ENCODE results near the gene HJURP. TPM values are rescaled to one million over a fixed set of nuclear protein-coding genes. Genes with fewer than 3 reads are reported as not detected.

Gene HJURP
- total and polyA plus RNA-seq, 9 of the 15 experiments (the other 6 are each of a cell fraction or from before 2014, with no cell fraction given) = 13.8 to 102 (median 28.3) TPM

GRCh38 chr2:233857511-233858141, 3.3 kb upstream of the HJURP start (continued):
- TF ChIP-seq TSHZ1 (CRISPR knock-in tag; IDR thresholded peaks at IDR 0.05) (no peak), TEAD1 (CRISPR knock-in tag; IDR thresholded peaks at IDR 0.05) (no peak), NR4A1 (CRISPR knock-in tag; IDR thresholded peaks at IDR 0.05) (no peak), NR4A1 (tag; IDR thresholded peaks at IDR 0.05) (no peak), MBD2 (IDR thresholded peaks at IDR 0.05; ENCODE audit: borderline replicate concordance, low read depth) (no peak), CCNT2 (IDR thresholded peaks at IDR 0.05; ENCODE audit: borderline replicate concordance, extremely low read depth, insufficient read length, low read depth, low read length) (peak; percentile 20), MTA3 (IDR thresholded peaks at IDR 0.05; ENCODE audit: borderline replicate concordance) (0 out of 2 replicates have a peak, but pooled peaks have one; percentile 42), CTBP1 (IDR thresholded peaks at IDR 0.05; ENCODE audit: borderline replicate concordance) (peak; percentile 84; the same call in 1 of the 2 replicates), JUNB (CRISPR knock-in tag; conservative IDR thresholded peaks at IDR 0.05) (no peak), POLR2AphosphoS2 (IDR thresholded peaks at IDR 0.05; ENCODE audit: low read length) (no peak)
- TF ChIP-seq, protein P1, sequence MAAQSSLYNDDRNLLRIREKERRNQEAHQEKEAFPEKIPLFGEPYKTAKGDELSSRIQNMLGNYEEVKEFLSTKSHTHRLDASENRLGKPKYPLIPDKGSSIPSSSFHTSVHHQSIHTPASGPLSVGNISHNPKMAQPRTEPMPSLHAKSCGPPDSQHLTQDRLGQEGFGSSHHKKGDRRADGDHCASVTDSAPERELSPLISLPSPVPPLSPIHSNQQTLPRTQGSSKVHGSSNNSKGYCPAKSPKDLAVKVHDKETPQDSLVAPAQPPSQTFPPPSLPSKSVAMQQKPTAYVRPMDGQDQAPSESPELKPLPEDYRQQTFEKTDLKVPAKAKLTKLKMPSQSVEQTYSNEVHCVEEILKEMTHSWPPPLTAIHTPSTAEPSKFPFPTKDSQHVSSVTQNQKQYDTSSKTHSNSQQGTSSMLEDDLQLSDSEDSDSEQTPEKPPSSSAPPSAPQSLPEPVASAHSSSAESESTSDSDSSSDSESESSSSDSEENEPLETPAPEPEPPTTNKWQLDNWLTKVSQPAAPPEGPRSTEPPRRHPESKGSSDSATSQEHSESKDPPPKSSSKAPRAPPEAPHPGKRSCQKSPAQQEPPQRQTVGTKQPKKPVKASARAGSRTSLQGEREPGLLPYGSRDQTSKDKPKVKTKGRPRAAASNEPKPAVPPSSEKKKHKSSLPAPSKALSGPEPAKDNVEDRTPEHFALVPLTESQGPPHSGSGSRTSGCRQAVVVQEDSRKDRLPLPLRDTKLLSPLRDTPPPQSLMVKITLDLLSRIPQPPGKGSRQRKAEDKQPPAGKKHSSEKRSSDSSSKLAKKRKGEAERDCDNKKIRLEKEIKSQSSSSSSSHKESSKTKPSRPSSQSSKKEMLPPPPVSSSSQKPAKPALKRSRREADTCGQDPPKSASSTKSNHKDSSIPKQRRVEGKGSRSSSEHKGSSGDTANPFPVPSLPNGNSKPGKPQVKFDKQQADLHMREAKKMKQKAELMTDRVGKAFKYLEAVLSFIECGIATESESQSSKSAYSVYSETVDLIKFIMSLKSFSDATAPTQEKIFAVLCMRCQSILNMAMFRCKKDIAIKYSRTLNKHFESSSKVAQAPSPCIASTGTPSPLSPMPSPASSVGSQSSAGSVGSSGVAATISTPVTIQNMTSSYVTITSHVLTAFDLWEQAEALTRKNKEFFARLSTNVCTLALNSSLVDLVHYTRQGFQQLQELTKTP (IDR thresholded peaks at IDR 0.05; ENCODE audit: low read depth in 1 of 2, partially characterized antibody in 2 of 2) = no peak

All from K562 (cell line).